ENCODE measurements around the gene SPSB4. TPM values are rescaled to one million over a fixed set of nuclear protein-coding genes. Genes with fewer than 3 reads are reported as not detected.

SPSB4 gene
- total and polyA plus RNA-seq, 7 donors, result 0.10 to 1.4 (median 0.44) TPM; not detected in 1

DNA sequence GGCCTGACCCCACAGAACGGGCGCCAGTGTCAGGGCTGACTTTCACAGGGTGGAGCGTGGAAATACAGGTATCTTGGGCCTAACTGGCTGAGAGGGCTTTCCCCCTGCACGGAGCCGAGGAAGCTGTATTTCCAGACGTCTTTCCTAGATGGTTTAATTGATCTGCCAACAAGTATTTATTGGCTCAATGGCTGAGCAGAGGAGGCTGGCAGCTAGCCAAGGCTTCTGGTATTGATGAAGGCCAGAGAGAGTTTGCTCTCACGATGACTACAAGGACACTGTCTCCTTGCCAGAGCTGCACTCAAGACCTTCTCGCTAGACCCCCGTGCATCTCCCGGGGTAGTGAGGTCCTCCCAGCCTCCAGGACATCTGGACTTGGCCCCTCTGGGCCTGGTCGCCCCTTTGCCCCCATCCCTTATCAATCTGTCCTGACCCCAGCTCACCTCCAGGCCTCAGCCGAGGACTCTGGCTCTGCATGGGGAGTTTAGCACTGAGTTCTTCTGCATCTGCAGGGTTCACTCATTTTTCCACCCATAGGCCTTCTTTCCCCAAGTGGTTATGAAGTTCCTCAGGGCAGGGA is 20.6 kb downstream of the SPSB4 start:
- no peak for TF ChIP-seq POLR2AphosphoS5 (IDR thresholded peaks at IDR 0.05)
- no peak for TF ChIP-seq POLR2A (IDR thresholded peaks at IDR 0.05)
- TF ChIP-seq, protein P1, sequence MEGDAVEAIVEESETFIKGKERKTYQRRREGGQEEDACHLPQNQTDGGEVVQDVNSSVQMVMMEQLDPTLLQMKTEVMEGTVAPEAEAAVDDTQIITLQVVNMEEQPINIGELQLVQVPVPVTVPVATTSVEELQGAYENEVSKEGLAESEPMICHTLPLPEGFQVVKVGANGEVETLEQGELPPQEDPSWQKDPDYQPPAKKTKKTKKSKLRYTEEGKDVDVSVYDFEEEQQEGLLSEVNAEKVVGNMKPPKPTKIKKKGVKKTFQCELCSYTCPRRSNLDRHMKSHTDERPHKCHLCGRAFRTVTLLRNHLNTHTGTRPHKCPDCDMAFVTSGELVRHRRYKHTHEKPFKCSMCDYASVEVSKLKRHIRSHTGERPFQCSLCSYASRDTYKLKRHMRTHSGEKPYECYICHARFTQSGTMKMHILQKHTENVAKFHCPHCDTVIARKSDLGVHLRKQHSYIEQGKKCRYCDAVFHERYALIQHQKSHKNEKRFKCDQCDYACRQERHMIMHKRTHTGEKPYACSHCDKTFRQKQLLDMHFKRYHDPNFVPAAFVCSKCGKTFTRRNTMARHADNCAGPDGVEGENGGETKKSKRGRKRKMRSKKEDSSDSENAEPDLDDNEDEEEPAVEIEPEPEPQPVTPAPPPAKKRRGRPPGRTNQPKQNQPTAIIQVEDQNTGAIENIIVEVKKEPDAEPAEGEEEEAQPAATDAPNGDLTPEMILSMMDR (IDR thresholded peaks at IDR 0.05), result no peak
- TF ChIP-seq EP300 (IDR thresholded peaks at IDR 0.05), result no peak
- Histone ChIP-seq H3K4me1 (peaks cover 0 to 10% (median 9%) of the 10 kb centered on the region in 4 donors), H3K4me3 (no peak overlapping the region), H3K27me3 (no peaks in the 10 kb centered on the region), H3K27ac (no peak overlapping the region), H3K9me3 (no peaks in the 10 kb centered on the region), H3K36me3 (no peaks in the 10 kb centered on the region)
- 68 to 77% methylated on average over 12 of the region's 12 CpGs for WGBS, 2 donors
- intact Hi-C loops (cut with DNase I), result no loop called here
- DNase-seq, result peak; percentile 62

DNA sequence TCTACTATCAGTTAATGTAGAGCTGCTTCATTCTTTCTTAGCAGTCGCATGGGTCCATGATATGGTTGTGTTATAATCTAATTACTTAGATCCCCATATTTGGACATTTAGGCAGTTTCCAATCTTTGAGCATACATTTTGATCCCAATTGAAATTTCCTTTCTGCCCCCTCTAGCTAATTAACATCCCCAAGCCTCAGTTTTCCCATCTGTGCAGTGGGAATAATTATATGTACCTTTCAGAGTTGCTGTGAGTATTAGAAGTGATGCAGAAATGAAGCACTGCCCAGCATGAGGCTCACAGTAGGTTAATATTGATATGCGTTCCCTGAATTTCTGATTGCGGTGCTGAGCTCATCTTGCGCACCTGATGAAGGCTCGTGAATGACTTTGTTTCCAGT is 21.8 kb downstream of the SPSB4 start:
- Histone ChIP-seq H3K27me3 (no peaks in the 10 kb centered on the region), H3K36me3 (no peaks in the 10 kb centered on the region), H3K9me3 (no peaks in the 10 kb centered on the region), H3K27ac (no peak overlapping the region), H3K4me3 (no peak overlapping the region), H3K4me1 (peaks cover 0 to 21% (median 19%) of the 10 kb centered on the region in 4 donors)
- DNase-seq, result no peak
- 98% methylated on average over 5 of the region's 5 CpGs for WGBS, 2 donors
- intact Hi-C loops (cut with DNase I), result no loop called here
- TF ChIP-seq POLR2AphosphoS5 (IDR thresholded peaks at IDR 0.05) (no peak), POLR2A (IDR thresholded peaks at IDR 0.05) (no peak), EP300 (IDR thresholded peaks at IDR 0.05) (no peak)
- TF ChIP-seq, protein P1 (IDR thresholded peaks at IDR 0.05), result no peak

DNA sequence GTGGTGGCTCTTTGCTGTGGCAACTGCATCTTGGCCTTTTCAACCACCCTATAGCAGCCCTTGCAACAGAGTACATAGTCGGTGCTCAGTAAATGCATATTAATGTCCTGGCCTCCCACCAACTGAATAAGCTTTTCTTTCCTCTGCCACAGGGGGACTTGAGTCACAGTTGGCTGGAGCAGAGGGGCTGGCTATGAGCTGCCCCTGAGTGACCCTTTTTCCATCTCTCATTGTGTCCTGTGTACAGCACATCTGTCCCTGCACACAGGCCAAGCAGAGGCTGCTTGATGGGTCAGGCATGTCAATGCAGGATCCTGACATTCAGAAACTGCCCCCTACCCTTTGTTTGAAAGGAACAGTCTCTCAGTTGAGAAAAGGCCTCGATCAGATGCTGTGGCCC is 22.4 kb downstream of the SPSB4 start:
- intact Hi-C loops (cut with DNase I), result no loop called here
- H3K36me3 ChIP-seq, result no peaks in the 10 kb centered on the region
- 77 to 85% methylated on average over 2 of the region's 2 CpGs for WGBS, 2 donors
- H3K27ac ChIP-seq, result no peak overlapping the region
- TF ChIP-seq POLR2AphosphoS5 (IDR thresholded peaks at IDR 0.05) (no peak), POLR2A (IDR thresholded peaks at IDR 0.05) (no peak), EP300 (IDR thresholded peaks at IDR 0.05) (no peak)
- TF ChIP-seq, protein P1 (IDR thresholded peaks at IDR 0.05), result no peak
- H3K4me1 ChIP-seq, result peaks cover 0 to 21% (median 20%) of the 10 kb centered on the region in 4 donors
- H3K27me3 ChIP-seq, result no peaks in the 10 kb centered on the region
- H3K4me3 ChIP-seq, result no peak overlapping the region
- DNase-seq, result no peak
- no peaks in the 10 kb centered on the region for H3K9me3 ChIP-seq

DNA sequence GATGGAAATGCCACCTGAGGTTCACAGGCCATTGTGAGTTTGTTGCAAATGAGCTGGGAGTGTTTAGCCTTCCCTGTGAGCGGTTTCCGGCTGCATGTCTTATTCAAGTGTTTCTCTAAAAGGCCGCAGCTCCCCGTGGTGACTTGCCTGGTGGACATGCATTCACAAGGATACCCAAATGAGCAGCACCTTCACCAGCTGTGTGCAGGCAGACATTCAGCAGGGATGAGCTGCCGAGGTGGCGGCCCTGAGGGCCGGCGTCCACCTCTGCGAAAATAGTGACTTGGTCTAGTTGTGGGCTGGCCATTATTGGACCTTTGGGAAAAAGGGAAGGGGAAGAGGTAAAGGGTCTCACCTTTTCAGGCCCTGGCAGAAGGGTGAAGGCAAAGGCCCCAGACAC is 23.4 kb downstream of the SPSB4 start:
- Histone ChIP-seq H3K9me3 (no peaks in the 10 kb centered on the region), H3K27ac (no peak overlapping the region), H3K4me3 (no peak overlapping the region), H3K27me3 (no peaks in the 10 kb centered on the region), H3K36me3 (no peaks in the 10 kb centered on the region), H3K4me1 (peaks cover 0 to 21% (median 20%) of the 10 kb centered on the region in 4 donors)
- WGBS, 2 donors, result 91 to 94% methylated on average over 9 of the region's 9 CpGs
- DNase-seq, result peak; percentile 36
- intact Hi-C loops (cut with DNase I), result no loop called here
- TF ChIP-seq, protein P1 (IDR thresholded peaks at IDR 0.05), result no peak
- TF ChIP-seq POLR2AphosphoS5 (IDR thresholded peaks at IDR 0.05) (no peak), POLR2A (IDR thresholded peaks at IDR 0.05) (no peak), EP300 (IDR thresholded peaks at IDR 0.05) (no peak)
